IMR-90 (cell line): ENCODE data around the gene RALGPS1. TPM values are rescaled to one million over a fixed set of nuclear protein-coding genes. Genes with fewer than 3 reads are reported as not detected.

Experiments
- ATAC-seq: fragments of 200-7000 bp; cut with Tn5 transposase; 2 replicates; pipeline ENCODE4 v1.9.1; 2020; ENCODE audit warnings: low read depth, mild to moderate bottlenecking, moderate library complexity
- BruUV-seq: library from RNA; stranded (reverse); fragments of 400-500 nt; replicated peaks from 2 replicates; lab custom pipeline; 2021; lab: Mats Ljungman, UMichigan
- CTCF ChIA-PET: fragments of 300-600 bp; formaldehyde crosslinking; extraction: SDS; loops from one replicate; lab custom pipeline; 2021; ENCODE audit warnings: antibody characterized with exemption; lab: Yijun Ruan, JAX
- POLR2A ChIA-PET: fragments of 300-600 bp; sonication (Branson Sonifier 250); formaldehyde crosslinking; loops from one replicate; lab custom pipeline; 2022; ENCODE audit warnings: antibody characterized with exemption; ENCODE audit not compliant: unreplicated experiment; lab: Charles Lee
- DNase-seq: peaks from one replicate; pipeline ENCODE4 v3.0.0; 2013
- H2AFZ ChIP-seq: replicated peaks from 2 replicates; pipeline ENCODE3; 2013; ENCODE audit warnings: low read length, mild to moderate bottlenecking; ENCODE audit not compliant: poor library complexity
- H2AK5ac ChIP-seq: 2 replicates; pipeline ENCODE4 v1.6.1; 2013; ENCODE audit warnings: low read depth, low read length, inconsistent platforms
- H2AK9ac ChIP-seq: replicated peaks from 2 replicates; pipeline ENCODE3; 2013; ENCODE audit warnings: mild to moderate bottlenecking, low read depth, low read length, moderate library complexity; ENCODE audit not compliant: poor library complexity
- H2BK120ac ChIP-seq: 2 replicates; pipeline ENCODE4 v1.6.1; 2013; ENCODE audit warnings: low read depth, low read length, inconsistent platforms
- H2BK15ac ChIP-seq: 3 replicates; pipeline ENCODE4 v1.6.1; 2013; ENCODE audit warnings: low read depth, low read length, inconsistent platforms
- H2BK20ac ChIP-seq: 2 replicates; pipeline ENCODE4 v1.6.1; 2013; ENCODE audit warnings: low read depth, mild to moderate bottlenecking, inconsistent platforms, low read length, moderate library complexity
- H2BK5ac ChIP-seq: 2 replicates; pipeline ENCODE4 v1.6.1; 2013; ENCODE audit warnings: mild to moderate bottlenecking, low read depth, low read length, inconsistent platforms; ENCODE audit not compliant: poor library complexity, severe bottlenecking
- H3K14ac ChIP-seq: replicated peaks from 2 replicates; pipeline ENCODE4 v1.6.1; 2013; ENCODE audit warnings: low read depth, low read length, inconsistent platforms
- H3K18ac ChIP-seq: 2 replicates; pipeline ENCODE4 v1.6.1; 2013; ENCODE audit warnings: low read depth, low read length, control low read depth
- H3K23ac ChIP-seq: 2 replicates; pipeline ENCODE4 v1.6.1; 2013; ENCODE audit warnings: low read depth, low read length, inconsistent platforms
- H3K27ac ChIP-seq: 2 replicates; pipeline ENCODE4 v1.5.1; 2013; ENCODE audit warnings: mild to moderate bottlenecking, control low read depth, low read length; ENCODE audit not compliant: insufficient read depth
- H3K27me3 ChIP-seq: 2 replicates; pipeline ENCODE4 v1.6.1; 2013; ENCODE audit warnings: low read length; ENCODE audit not compliant: control insufficient read depth, insufficient read depth
- H3K36me3 ChIP-seq: 2 replicates; pipeline ENCODE4 v1.6.1; 2013; ENCODE audit warnings: low read length, mixed read lengths; ENCODE audit not compliant: control insufficient read depth, insufficient read depth
- H3K4ac ChIP-seq: 2 replicates; pipeline ENCODE4 v1.6.1; 2013; ENCODE audit warnings: low read depth, low read length, inconsistent platforms
- H3K4me1 ChIP-seq: 2 replicates; pipeline ENCODE4 v1.6.1; 2013; ENCODE audit warnings: low read length, mixed read lengths; ENCODE audit not compliant: control insufficient read depth, insufficient read depth
- H3K4me2 ChIP-seq: 2 replicates; pipeline ENCODE4 v1.6.1; 2013; ENCODE audit warnings: low read depth, mild to moderate bottlenecking, control low read depth, low read length, moderate library complexity
- H3K4me3 ChIP-seq: 2 replicates; pipeline ENCODE4 v1.5.1; 2013; ENCODE audit warnings: low read depth, mild to moderate bottlenecking, control low read depth, low read length, moderate library complexity; ENCODE audit not compliant: insufficient read depth
- H3K56ac ChIP-seq: 2 replicates; pipeline ENCODE4 v1.6.1; 2013; ENCODE audit warnings: low read length, inconsistent platforms; ENCODE audit not compliant: insufficient read depth; ENCODE audit errors: extremely low read depth
- H3K79me1 ChIP-seq, 2 experiments: 2 replicates each; pipeline ENCODE4 v1.6.1; 2013; ENCODE audit warnings: low read length in 2 of 2, inconsistent platforms in 1 of 2, low read depth in 1 of 2
- H3K9ac ChIP-seq: 2 replicates; pipeline ENCODE4 v1.6.1; 2013; ENCODE audit warnings: low read depth, low read length, control low read depth
- H3K9me1 ChIP-seq: 2 replicates; pipeline ENCODE4 v1.6.1; 2013; ENCODE audit warnings: low read length, inconsistent platforms; ENCODE audit not compliant: insufficient read depth
- H3K9me3 ChIP-seq: 2 replicates; pipeline ENCODE4 v1.6.1; 2013; ENCODE audit warnings: low read length; ENCODE audit not compliant: control insufficient read depth, insufficient read depth
- H4K20me1 ChIP-seq: 2 replicates; pipeline ENCODE4 v1.6.1; 2013; ENCODE audit warnings: low read length, inconsistent platforms; ENCODE audit not compliant: insufficient read depth
- H4K5ac ChIP-seq: 2 replicates; pipeline ENCODE4 v1.6.1; 2013; ENCODE audit warnings: mild to moderate bottlenecking, low read depth, low read length, control low read depth
- H4K8ac ChIP-seq, 2 experiments: 2 replicates each; pipeline ENCODE4 v1.6.1; 2013; ENCODE audit warnings: low read depth in 2 of 2, low read length in 2 of 2, control low read depth in 1 of 2, inconsistent platforms in 1 of 2
- H4K91ac ChIP-seq: 2 replicates; pipeline ENCODE4 v1.6.1; 2013; ENCODE audit warnings: low read depth, low read length, inconsistent platforms; ENCODE audit not compliant: insufficient read depth
- BHLHE40 ChIP-seq: fragments of 150-350 bp; IDR thresholded peaks from 2 replicates; pipeline ENCODE4 v1.6.1; 2016; ENCODE audit warnings: mild to moderate bottlenecking, low read depth, low read length
- CEBPB ChIP-seq: IDR thresholded peaks from 2 replicates; pipeline ENCODE4 v1.6.1; 2012; ENCODE audit warnings: low read depth, low read length, improper control_type of control experiment
- CHD1 ChIP-seq: IDR thresholded peaks from 2 replicates; pipeline ENCODE4 v1.6.1; 2012; ENCODE audit warnings: low read depth, low read length, improper control_type of control experiment
- CTCF ChIP-seq: conservative IDR thresholded peaks from 2 replicates; pipeline ENCODE4 v1.5.1; 2012; ENCODE audit warnings: mild to moderate bottlenecking, low read depth, low read length, improper control_type of control experiment
- ELK1 ChIP-seq: fragments of 150-350 bp; IDR thresholded peaks from 2 replicates; pipeline ENCODE4 v1.6.1; 2016; ENCODE audit warnings: low read depth, mild to moderate bottlenecking, low read length, moderate library complexity, borderline replicate concordance
- FOS ChIP-seq: fragments of 150-350 bp; IDR thresholded peaks from 2 replicates; pipeline ENCODE4 v1.6.1; 2016; ENCODE audit warnings: low read depth, low read length
- MAFK ChIP-seq: IDR thresholded peaks from 2 replicates; pipeline ENCODE4 v1.6.1; 2012; ENCODE audit warnings: low read depth, low read length, improper control_type of control experiment
- MAZ ChIP-seq: IDR thresholded peaks from 2 replicates; pipeline ENCODE4 v1.6.1; 2012; ENCODE audit warnings: low read depth, mild to moderate bottlenecking, low read length, improper control_type of control experiment, moderate library complexity, borderline replicate concordance
- MXI1 ChIP-seq: IDR thresholded peaks from 2 replicates; pipeline ENCODE4 v1.6.1; 2012; ENCODE audit warnings: low read depth, mild to moderate bottlenecking, low read length, moderate library complexity, borderline replicate concordance
- NFE2L2 ChIP-seq: fragments of 150-350 bp; IDR thresholded peaks from 2 replicates; pipeline ENCODE4 v1.6.1; 2016; ENCODE audit warnings: low read depth, mild to moderate bottlenecking, low read length
- POLR2A ChIP-seq: IDR thresholded peaks from 2 replicates; pipeline ENCODE4 v1.6.1; 2012; ENCODE audit warnings: mild to moderate bottlenecking, low read depth, low read length
- RAD21 ChIP-seq: IDR thresholded peaks from 2 replicates; pipeline ENCODE4 v1.6.1; 2012; ENCODE audit warnings: low read length, improper control_type of control experiment
- RCOR1 ChIP-seq: IDR thresholded peaks from 2 replicates; pipeline ENCODE4 v1.6.1; 2012; ENCODE audit warnings: mild to moderate bottlenecking, low read length, improper control_type of control experiment; ENCODE audit not compliant: insufficient replicate concordance
- RFX5 ChIP-seq: IDR thresholded peaks from 2 replicates; pipeline ENCODE4 v1.8.0; 2012; ENCODE audit warnings: low read depth, mild to moderate bottlenecking, low read length, moderate library complexity
- SMC3 ChIP-seq: fragments of 150-350 bp; IDR thresholded peaks from 2 replicates; pipeline ENCODE4 v1.6.1; 2016; ENCODE audit warnings: low read depth, mild to moderate bottlenecking, antibody characterized with exemption, low read length, moderate library complexity
- USF2 ChIP-seq: fragments of 150-350 bp; IDR thresholded peaks from 2 replicates; pipeline ENCODE4 v1.6.1; 2017; ENCODE audit warnings: mild to moderate bottlenecking, antibody characterized with exemption, low read length, low read depth
- WGBS, 2 experiments: methylation state at CpG; one replicate each; pipeline versions ENCODE4 v1.1.5 to v1.1.7; 2013; ENCODE audit warnings: missing lambda C conversion rate in 2 of 2; ENCODE audit not compliant: insufficient read length in 1 of 2; ENCODE audit errors: extremely low coverage in 2 of 2; 5-methylcytosine and 5-hydroxymethylcytosine counted together
- dilution Hi-C: fragments of 300-500 bp; cut with HindIII; formaldehyde crosslinking; loops from one replicate; pipeline ENCODE4 v1.14.3; 2018; ENCODE audit warnings: low sequenced_read_pairs; ENCODE audit not compliant: unreplicated experiment
- in situ Hi-C: fragments of 300-500 bp; cut with MboI; formaldehyde crosslinking; loops from 3 replicates; pipeline ENCODE4 v1.14.3; 2019; ENCODE audit warnings: low sequenced_read_pairs, inconsistent platforms, mixed read lengths
- intact Hi-C: fragments of 100-400 bp; cut with micrococcal nuclease; formaldehyde crosslinking; loops from 2 replicates; pipeline ENCODE4 v1.10.0; 2022
- polyA plus RNA-seq, 3 experiments: library from polyadenylated mRNA; depleted of rRNA; stranded (reverse); fragments of >200 nt; gene quantifications; 2 replicates each; pipeline ENCODE4 v1.2.3, GENCODE V29; 2012; ENCODE audit warnings: low replicate concordance in 1 of 3
- total RNA-seq: library from RNA; depleted of rRNA; stranded (reverse); fragments of >200 nt; gene quantifications from 2 replicates; pipeline ENCODE4 v1.2.3, GENCODE V29; 2012

Gene RALGPS1
- total and polyA plus RNA-seq, 2 of the 4 experiments (the other 2 are of a cell fraction): 0.90 to 2.8 TPM

- Histone ChIP-seq H4K91ac (no peak overlapping the region), H3K56ac (no peak overlapping the region), H3K18ac (no peak overlapping the region), H2BK5ac (no peak overlapping the region), H3K4me3 (no peak overlapping the region), H3K4me2 (no peak overlapping the region), H2BK15ac (no peak overlapping the region), H3K27ac (no peak overlapping the region), H3K4me1 (peaks cover 2% of the 10 kb centered on the region; the same call in 1 of the 2 replicates), H4K5ac (no peak overlapping the region), H3K14ac (no peak overlapping the region), H3K79me1 (no peaks in the 10 kb centered on the region), H2AK5ac (no peak overlapping the region), H3K9ac (no peak overlapping the region), H4K20me1 (no peaks in the 10 kb centered on the region), H3K9me3 (0 out of 2 replicates have a peak, but pooled peaks cover 2% of the 10 kb centered on the region), H2AK9ac (no peak overlapping the region), H2BK120ac (no peak overlapping the region), H3K9me1 (no peaks in the 10 kb centered on the region), H4K8ac (no peak overlapping the region), H2AFZ (no peak overlapping the region), H3K27me3 (peaks cover 1% of the 10 kb centered on the region), H3K36me3 (no peaks in the 10 kb centered on the region), H3K23ac (no peak overlapping the region), H2BK20ac (no peak overlapping the region), H3K4ac (no peak overlapping the region)
- peak; percentile 49 for DNase-seq
- intact Hi-C loops: no loop called here
- dilution Hi-C loops: no loop called here
- no TSS peak for BruUV-seq
- ChIA-PET CTCF (interaction anchor here (1.3 to 1.5 kb wide), 2 partner anchors 19 to 263 kb away, joined by 3 read pairs; no protein-coding TSS in a partner anchor), POLR2A (no interaction called here)
- in situ Hi-C loops: loop anchor here (25.0 kb wide), 1 partner anchor 452 kb away; the partner anchor contains the start of gene SLC2A8
- WGBS, 2 experiments: 74% methylated on average over 3 of the region's 5 CpGs; no CpG with 5 or more reads in 1 of the 2 experiments
- TF ChIP-seq CTCF (no peak), FOS (no peak), RAD21 (no peak), MXI1 (no peak), USF2 (no peak), RFX5 (no peak), MAFK (no peak), SMC3 (no peak), BHLHE40 (no peak), CEBPB (no peak), ELK1 (no peak), CHD1 (no peak), NFE2L2 (no peak), MAZ (no peak), POLR2A (no peak), RCOR1 (no peak)
- peak; percentile 57 for ATAC-seq
Measured at GRCh38 chr9:126935630-126936029, 21.0 kb downstream of the RALGPS1 start.
